VCaP (cell line): ENCODE data around the gene TFDP1.

ENCODE experiments used
- H3K27ac ChIP-seq: fragments of 450-650 bp; 2 replicates; pipeline ENCODE4 v1.5.1; 2017
- TF ChIP-seq, protein P1 (sequence below): fragments of 450-650 bp; conservative IDR thresholded peaks from 2 replicates; pipeline ENCODE4 v1.5.1; 2017; ENCODE audit warnings: mild to moderate bottlenecking, moderate library complexity

Gene TFDP1

GRCh38 chr13:113629866-113630265 lies 45.3 kb downstream of the TFDP1 start:
- TF ChIP-seq, protein P1, sequence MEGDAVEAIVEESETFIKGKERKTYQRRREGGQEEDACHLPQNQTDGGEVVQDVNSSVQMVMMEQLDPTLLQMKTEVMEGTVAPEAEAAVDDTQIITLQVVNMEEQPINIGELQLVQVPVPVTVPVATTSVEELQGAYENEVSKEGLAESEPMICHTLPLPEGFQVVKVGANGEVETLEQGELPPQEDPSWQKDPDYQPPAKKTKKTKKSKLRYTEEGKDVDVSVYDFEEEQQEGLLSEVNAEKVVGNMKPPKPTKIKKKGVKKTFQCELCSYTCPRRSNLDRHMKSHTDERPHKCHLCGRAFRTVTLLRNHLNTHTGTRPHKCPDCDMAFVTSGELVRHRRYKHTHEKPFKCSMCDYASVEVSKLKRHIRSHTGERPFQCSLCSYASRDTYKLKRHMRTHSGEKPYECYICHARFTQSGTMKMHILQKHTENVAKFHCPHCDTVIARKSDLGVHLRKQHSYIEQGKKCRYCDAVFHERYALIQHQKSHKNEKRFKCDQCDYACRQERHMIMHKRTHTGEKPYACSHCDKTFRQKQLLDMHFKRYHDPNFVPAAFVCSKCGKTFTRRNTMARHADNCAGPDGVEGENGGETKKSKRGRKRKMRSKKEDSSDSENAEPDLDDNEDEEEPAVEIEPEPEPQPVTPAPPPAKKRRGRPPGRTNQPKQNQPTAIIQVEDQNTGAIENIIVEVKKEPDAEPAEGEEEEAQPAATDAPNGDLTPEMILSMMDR = no peak
- peak overlapping the region; percentile 64; the same call in 1 of the 2 replicates for H3K27ac ChIP-seq

GRCh38 chr13:113630296-113630695 lies 45.7 kb downstream of the TFDP1 start:
- TF ChIP-seq, protein P1 = no peak
- no peak overlapping the region for H3K27ac ChIP-seq

DNA sequence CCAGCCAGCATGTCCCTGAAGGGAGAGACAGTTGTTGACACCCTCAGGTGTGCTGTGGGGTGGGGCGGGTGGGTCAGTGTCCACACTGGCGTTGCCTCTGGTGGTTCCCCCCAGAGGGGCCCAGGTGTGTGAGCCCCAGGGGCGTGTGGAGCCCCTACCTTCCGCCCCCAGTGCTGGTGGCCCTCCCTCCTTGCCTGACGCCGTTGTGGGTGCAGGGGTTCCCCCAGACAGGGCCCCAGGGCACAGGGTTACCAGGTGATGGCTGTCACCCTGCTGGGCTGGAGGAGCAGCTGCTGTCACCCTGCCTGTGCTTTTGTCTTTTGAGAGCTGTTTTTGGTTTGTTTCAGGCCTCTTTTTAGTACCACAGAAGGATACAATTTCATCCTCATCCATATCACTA lies 46.3 kb downstream of the TFDP1 start:
- TF ChIP-seq, protein P1 = no peak
- no peak overlapping the region for H3K27ac ChIP-seq

- no peak overlapping the region for H3K27ac ChIP-seq
- TF ChIP-seq, protein P1 = no peak
Observed at GRCh38 chr13:113631341-113632095, 47.0 kb downstream of the TFDP1 start.

DNA sequence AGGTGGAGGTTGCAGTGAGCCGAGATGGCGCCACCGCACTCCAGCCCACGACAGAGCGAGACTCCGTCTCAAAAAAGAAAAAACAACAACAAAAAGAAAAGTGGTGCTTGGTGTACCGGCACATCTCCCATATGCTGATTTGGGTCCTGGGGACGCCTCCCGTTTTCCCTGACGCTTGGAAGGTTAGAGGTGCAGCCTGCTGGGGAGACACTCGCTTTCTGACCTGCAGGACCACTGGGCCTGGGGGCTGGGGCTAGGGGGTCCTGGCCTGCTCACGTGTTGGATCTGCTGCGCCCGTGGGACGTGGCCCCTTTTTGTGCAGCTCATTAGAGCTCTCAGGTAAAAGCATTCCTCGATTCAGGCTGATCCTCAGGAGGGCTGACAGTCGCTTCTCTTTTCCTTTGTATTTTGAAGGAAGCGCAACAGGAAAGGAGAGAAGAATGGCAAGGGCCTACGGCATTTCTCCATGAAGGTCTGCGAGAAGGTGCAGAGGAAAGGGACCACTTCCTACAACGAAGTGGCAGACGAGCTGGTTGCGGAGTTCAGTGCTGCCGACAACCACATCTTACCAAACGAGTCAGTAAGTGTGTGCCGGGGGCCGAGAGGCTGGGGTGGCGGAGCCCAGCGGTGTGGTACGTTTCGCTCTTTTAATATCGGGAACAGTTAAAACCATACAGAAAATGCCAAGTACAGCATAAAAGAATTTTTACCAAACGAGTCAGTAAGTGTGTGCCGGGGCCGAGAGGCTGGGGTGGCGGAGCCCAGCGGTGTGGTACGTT lies 48.3 kb downstream of the TFDP1 start:
- no peak overlapping the region for H3K27ac ChIP-seq
- TF ChIP-seq, protein P1 = no peak

GRCh38 chr13:113633485-113633873 lies 48.9 kb downstream of the TFDP1 start:
- H3K27ac ChIP-seq = no peak overlapping the region
- TF ChIP-seq, protein P1 = no peak

DNA sequence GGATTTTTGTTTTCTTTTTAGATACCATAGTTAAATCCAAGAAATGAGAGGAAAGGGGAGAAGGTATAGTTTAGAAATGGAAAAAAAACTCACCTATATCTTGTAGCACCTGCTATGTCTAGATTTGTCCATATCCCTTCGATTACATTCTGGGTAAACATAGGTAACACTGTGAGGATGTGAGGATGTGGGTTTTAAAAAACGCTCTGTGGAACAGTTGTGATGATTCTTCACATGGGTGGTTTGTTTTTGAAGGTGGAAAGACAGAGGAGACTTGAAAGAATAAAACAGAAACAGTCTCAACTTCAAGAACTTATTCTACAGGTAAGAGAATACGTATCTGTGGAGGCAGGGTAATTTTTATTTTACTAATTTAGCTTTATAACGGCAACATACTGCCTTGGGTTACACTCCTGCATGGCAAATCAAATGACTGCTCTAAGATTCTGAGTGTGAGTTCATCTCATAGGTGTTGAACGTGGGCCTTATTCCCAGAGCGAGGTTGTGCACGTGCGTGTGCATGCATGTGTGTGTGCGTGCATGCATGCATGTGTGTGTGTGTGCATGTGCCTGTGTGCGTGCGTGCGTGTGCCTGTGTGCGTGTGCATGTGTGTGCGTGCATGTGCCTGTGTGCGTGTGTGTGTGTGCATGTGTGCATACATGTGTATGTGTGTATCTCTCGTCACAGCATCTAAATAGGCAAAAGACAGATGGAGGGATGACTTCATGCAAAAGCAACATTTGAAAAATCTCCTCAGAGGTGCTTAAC lies 49.9 kb downstream of the TFDP1 start:
- TF ChIP-seq, protein P1 = no peak
- H3K27ac ChIP-seq = no peak overlapping the region
